Measurements from ENCODE around the gene TRIM67.

Gene TRIM67

DNA sequence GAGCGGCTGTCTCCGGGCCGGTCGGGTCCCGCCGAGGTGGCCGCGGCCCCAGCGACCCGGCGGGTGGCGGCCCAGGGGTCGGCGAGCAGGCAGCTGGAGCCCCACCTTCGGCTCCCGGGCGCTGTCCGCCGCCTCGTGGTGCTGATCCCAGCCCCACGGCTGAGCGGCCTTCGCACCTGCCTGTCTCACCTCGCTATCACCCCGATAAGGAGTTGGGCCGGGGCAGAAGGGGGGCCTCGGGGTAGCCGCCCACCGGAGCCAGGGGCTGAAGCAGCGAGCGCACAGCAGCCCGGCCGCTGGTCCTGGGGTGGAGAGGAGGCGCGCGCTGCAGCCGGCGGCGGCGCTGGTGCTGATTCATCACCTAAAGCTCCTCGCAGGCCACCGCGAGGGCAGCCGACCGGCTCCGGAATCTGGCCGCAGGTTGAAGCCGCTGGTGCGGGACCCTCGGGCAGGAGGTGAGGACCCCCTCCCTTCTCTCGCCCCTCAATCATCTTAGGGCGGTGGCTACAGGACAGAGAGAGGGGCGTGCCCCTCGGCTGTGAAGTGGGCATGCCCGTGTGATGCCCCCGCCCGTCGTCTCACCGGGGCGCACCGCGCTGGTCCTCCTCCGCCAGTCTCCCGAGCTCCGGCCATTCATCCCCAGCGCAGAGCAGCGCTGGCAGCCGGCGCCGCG lies 575 bp downstream of the TRIM67 start:
- POLR2A ChIA-PET: interaction anchor here (0.8 to 1.9 kb wide), 3 partner anchors 14 to 124 kb away, joined by 3 to 5 read pairs (median 3); partner anchors contain the start of gene FAM89A
- H3K4me3 ChIP-seq (ENCODE audit: low read depth, low read length): peak overlapping the region; percentile 44
- CTCF ChIA-PET: interaction anchor here (0.5 to 1.3 kb wide), 6 partner anchors 23 to 1657 kb away, joined by 3 to 5 read pairs (median 3); no protein-coding TSS in a partner anchor
- TF ChIP-seq ZNF23 (tag by site-specific recombination; IDR thresholded peaks at IDR 0.05; ENCODE audit: borderline replicate concordance) (no peak), ZNF585B (tag by site-specific recombination; IDR thresholded peaks at IDR 0.05) (no peak), ZNF140 (tag by site-specific recombination; IDR thresholded peaks at IDR 0.05) (no peak), GLIS2 (tag by site-specific recombination; IDR thresholded peaks at IDR 0.05) (peak; percentile 91), ZNF701 (tag by site-specific recombination; IDR thresholded peaks at IDR 0.05) (no peak), ZNF548 (tag by site-specific recombination; IDR thresholded peaks at IDR 0.05) (no peak), GLIS1 (tag by site-specific recombination; IDR thresholded peaks at IDR 0.05) (peak; percentile 53), RBAK (tag by site-specific recombination; IDR thresholded peaks at IDR 0.05) (no peak), ZNF175 (tag by site-specific recombination; IDR thresholded peaks at IDR 0.05) (no peak), ZNF768 (tag by site-specific recombination; IDR thresholded peaks at IDR 0.05) (no peak), ZNF16 (tag by site-specific recombination; IDR thresholded peaks at IDR 0.05; ENCODE audit: low read depth) (no peak), ZNF830 (tag by site-specific recombination; IDR thresholded peaks at IDR 0.05; ENCODE audit: low read depth) (no peak), TCF7L2 (IDR thresholded peaks at IDR 0.05; ENCODE audit: borderline replicate concordance, low read depth, low read length) (no peak), SP2 (tag by site-specific recombination; IDR thresholded peaks at IDR 0.05) (peak; percentile 64), ZNF610 (tag by site-specific recombination; IDR thresholded peaks at IDR 0.05; ENCODE audit: borderline replicate concordance) (no peak), ZNF184 (tag by site-specific recombination; IDR thresholded peaks at IDR 0.05) (0 out of 2 replicates have a peak, but pooled peaks have one; percentile 34), ZNF169 (tag by site-specific recombination; IDR thresholded peaks at IDR 0.05) (no peak), BCL11B (tag by site-specific recombination; IDR thresholded peaks at IDR 0.05; ENCODE audit: low read depth) (peak; percentile 70; the same call in 1 of the 2 replicates)
- TF ChIP-seq, protein P1, sequence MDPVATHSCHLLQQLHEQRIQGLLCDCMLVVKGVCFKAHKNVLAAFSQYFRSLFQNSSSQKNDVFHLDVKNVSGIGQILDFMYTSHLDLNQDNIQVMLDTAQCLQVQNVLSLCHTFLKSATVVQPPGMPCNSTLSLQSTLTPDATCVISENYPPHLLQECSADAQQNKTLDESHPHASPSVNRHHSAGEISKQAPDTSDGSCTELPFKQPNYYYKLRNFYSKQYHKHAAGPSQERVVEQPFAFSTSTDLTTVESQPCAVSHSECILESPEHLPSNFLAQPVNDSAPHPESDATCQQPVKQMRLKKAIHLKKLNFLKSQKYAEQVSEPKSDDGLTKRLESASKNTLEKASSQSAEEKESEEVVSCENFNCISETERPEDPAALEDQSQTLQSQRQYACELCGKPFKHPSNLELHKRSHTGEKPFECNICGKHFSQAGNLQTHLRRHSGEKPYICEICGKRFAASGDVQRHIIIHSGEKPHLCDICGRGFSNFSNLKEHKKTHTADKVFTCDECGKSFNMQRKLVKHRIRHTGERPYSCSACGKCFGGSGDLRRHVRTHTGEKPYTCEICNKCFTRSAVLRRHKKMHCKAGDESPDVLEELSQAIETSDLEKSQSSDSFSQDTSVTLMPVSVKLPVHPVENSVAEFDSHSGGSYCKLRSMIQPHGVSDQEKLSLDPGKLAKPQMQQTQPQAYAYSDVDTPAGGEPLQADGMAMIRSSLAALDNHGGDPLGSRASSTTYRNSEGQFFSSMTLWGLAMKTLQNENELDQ (tag by site-specific recombination; IDR thresholded peaks at IDR 0.05; ENCODE audit: low read depth): no peak
- TF ChIP-seq, protein P2, sequence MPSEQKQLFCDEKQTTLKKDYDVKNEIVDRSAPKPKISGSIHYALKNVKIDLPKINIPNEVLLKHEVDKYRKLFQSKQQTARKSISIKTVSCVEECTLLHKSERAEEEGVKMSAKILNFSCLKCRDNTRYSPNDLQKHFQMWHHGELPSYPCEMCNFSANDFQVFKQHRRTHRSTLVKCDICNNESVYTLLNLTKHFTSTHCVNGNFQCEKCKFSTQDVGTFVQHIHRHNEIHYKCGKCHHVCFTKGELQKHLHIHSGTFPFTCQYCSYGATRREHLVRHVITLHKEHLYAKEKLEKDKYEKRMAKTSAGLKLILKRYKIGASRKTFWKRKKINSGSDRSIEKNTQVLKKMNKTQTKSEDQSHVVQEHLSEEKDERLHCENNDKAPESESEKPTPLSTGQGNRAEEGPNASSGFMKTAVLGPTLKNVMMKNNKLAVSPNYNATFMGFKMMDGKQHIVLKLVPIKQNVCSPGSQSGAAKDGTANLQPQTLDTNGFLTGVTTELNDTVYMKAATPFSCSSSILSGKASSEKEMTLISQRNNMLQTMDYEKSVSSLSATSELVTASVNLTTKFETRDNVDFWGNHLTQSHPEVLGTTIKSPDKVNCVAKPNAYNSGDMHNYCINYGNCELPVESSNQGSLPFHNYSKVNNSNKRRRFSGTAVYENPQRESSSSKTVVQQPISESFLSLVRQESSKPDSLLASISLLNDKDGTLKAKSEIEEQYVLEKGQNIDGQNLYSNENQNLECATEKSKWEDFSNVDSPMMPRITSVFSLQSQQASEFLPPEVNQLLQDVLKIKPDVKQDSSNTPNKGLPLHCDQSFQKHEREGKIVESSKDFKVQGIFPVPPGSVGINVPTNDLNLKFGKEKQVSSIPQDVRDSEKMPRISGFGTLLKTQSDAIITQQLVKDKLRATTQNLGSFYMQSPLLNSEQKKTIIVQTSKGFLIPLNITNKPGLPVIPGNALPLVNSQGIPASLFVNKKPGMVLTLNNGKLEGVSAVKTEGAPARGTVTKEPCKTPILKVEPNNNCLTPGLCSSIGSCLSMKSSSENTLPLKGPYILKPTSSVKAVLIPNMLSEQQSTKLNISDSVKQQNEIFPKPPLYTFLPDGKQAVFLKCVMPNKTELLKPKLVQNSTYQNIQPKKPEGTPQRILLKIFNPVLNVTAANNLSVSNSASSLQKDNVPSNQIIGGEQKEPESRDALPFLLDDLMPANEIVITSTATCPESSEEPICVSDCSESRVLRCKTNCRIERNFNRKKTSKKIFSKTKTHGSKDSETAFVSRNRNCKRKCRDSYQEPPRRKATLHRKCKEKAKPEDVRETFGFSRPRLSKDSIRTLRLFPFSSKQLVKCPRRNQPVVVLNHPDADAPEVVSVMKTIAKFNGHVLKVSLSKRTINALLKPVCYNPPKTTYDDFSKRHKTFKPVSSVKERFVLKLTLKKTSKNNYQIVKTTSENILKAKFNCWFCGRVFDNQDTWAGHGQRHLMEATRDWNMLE (tag by site-specific recombination; conservative IDR thresholded peaks at IDR 0.05; ENCODE audit: low read depth): 0 out of 2 replicates have a peak, but pooled peaks have one; percentile 13
- TF ChIP-seq, protein P3, sequence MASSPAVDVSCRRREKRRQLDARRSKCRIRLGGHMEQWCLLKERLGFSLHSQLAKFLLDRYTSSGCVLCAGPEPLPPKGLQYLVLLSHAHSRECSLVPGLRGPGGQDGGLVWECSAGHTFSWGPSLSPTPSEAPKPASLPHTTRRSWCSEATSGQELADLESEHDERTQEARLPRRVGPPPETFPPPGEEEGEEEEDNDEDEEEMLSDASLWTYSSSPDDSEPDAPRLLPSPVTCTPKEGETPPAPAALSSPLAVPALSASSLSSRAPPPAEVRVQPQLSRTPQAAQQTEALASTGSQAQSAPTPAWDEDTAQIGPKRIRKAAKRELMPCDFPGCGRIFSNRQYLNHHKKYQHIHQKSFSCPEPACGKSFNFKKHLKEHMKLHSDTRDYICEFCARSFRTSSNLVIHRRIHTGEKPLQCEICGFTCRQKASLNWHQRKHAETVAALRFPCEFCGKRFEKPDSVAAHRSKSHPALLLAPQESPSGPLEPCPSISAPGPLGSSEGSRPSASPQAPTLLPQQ (tag by site-specific recombination; IDR thresholded peaks at IDR 0.05): peak; percentile 63; the same call in 1 of the 2 replicates
- TF ChIP-seq, protein P4, sequence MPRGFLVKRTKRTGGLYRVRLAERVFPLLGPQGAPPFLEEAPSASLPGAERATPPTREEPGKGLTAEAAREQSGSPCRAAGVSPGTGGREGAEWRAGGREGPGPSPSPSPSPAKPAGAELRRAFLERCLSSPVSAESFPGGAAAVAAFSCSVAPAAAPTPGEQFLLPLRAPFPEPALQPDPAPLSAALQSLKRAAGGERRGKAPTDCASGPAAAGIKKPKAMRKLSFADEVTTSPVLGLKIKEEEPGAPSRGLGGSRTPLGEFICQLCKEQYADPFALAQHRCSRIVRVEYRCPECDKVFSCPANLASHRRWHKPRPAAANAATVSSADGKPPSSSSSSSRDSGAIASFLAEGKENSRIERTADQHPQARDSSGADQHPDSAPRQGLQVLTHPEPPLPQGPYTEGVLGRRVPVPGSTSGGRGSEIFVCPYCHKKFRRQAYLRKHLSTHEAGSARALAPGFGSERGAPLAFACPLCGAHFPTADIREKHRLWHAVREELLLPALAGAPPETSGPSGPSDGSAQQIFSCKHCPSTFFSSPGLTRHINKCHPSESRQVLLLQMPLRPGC (tag by site-specific recombination; IDR thresholded peaks at IDR 0.05): no peak
- TF ChIP-seq, protein P5, sequence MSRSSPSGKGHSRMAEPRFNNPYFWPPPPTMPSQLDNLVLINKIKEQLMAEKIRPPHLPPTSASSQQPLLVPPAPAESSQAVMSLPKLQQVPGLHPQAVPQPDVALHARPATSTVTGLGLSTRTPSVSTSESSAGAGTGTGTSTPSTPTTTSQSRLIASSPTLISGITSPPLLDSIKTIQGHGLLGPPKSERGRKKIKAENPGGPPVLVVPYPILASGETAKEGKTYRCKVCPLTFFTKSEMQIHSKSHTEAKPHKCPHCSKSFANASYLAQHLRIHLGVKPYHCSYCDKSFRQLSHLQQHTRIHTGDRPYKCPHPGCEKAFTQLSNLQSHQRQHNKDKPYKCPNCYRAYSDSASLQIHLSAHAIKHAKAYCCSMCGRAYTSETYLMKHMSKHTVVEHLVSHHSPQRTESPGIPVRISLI (tag by site-specific recombination; IDR thresholded peaks at IDR 0.05): no peak
- TF ChIP-seq, protein P6, sequence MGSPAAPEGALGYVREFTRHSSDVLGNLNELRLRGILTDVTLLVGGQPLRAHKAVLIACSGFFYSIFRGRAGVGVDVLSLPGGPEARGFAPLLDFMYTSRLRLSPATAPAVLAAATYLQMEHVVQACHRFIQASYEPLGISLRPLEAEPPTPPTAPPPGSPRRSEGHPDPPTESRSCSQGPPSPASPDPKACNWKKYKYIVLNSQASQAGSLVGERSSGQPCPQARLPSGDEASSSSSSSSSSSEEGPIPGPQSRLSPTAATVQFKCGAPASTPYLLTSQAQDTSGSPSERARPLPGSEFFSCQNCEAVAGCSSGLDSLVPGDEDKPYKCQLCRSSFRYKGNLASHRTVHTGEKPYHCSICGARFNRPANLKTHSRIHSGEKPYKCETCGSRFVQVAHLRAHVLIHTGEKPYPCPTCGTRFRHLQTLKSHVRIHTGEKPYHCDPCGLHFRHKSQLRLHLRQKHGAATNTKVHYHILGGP (tag by site-specific recombination; IDR thresholded peaks at IDR 0.05): no peak

More for the DNA sequence above, 575 bp downstream of the TRIM67 start:
- Histone ChIP-seq H3K4me1 (ENCODE audit: control insufficient read depth, insufficient read depth, low read length) (peaks cover 4% of the 10 kb centered on the region), H3K36me3 (ENCODE audit: control insufficient read depth in 2 of 2, insufficient read depth in 1 of 2, low read length in 2 of 2) (no peaks in the 10 kb centered on the region), H3K9me3 (ENCODE audit: control insufficient read depth, insufficient read depth, low read depth, low read length) (no peaks in the 10 kb centered on the region), H3K27ac (ENCODE audit: extremely low read depth, low read depth, low read length) (no peak overlapping the region)
